Mesenchymal stem cell (in vitro differentiated cells and primary cell): ENCODE results near the gene SPEN.
A peak's percentile ranks its signal among the peaks of the same experiment; 100 is the strongest.

ENCODE experiments used
- DNase-seq: peaks from one replicate; pipeline ENCODE4 v3.0.0-alpha.2; 2013
- H2AFZ ChIP-seq: one replicate; pipeline ENCODE4 v1.6.1; 2013; ENCODE audit warnings: low read depth, mild to moderate bottlenecking, control low read depth, inconsistent platforms, low read length, moderate library complexity
- H2AK5ac ChIP-seq: 2 replicates; pipeline ENCODE4 v1.6.1; 2013; ENCODE audit warnings: low read length, moderate library complexity, mild to moderate bottlenecking, inconsistent platforms; ENCODE audit not compliant: severe bottlenecking
- H2BK120ac ChIP-seq: one replicate; pipeline ENCODE4 v1.6.1; 2013; ENCODE audit warnings: low read depth, mild to moderate bottlenecking, inconsistent platforms, low read length, moderate library complexity
- H2BK12ac ChIP-seq, 2 experiments: one replicate each; pipeline ENCODE4 v1.6.1; 2013; ENCODE audit warnings: inconsistent platforms in 2 of 2, low read length in 2 of 2, mild to moderate bottlenecking in 2 of 2, moderate library complexity in 2 of 2, control low read depth in 1 of 2
- H2BK15ac ChIP-seq: one replicate; pipeline ENCODE4 v1.6.1; 2013; ENCODE audit warnings: mild to moderate bottlenecking, low read depth, inconsistent platforms; ENCODE audit not compliant: poor library complexity, severe bottlenecking
- H2BK5ac ChIP-seq: 2 replicates; pipeline ENCODE4 v1.6.1; 2013; ENCODE audit warnings: low read depth, mild to moderate bottlenecking, low read length, control low read depth, inconsistent platforms; ENCODE audit not compliant: poor library complexity, severe bottlenecking
- H3K14ac ChIP-seq, 2 experiments: one replicate each; pipeline ENCODE4 v1.6.1; 2013; ENCODE audit warnings: inconsistent platforms in 2 of 2, low read length in 2 of 2, control low read depth in 1 of 2, mild to moderate bottlenecking in 1 of 2, moderate library complexity in 1 of 2
- H3K18ac ChIP-seq, 2 experiments: one replicate each; pipeline ENCODE4 v1.6.1; 2013; ENCODE audit warnings: inconsistent platforms in 2 of 2, low read length in 2 of 2, control low read depth in 1 of 2, low read depth in 1 of 2, mild to moderate bottlenecking in 1 of 2
- H3K23ac ChIP-seq, 2 experiments: one replicate each; pipeline ENCODE4 v1.6.1; 2013; ENCODE audit warnings: inconsistent platforms in 2 of 2, low read length in 2 of 2, mild to moderate bottlenecking in 2 of 2, moderate library complexity in 2 of 2, control low read depth in 1 of 2
- H3K27ac ChIP-seq: 2 replicates; pipeline ENCODE4 v1.5.1; 2013; ENCODE audit warnings: mild to moderate bottlenecking, moderate library complexity, low read length, control low read depth, inconsistent platforms; ENCODE audit not compliant: poor library complexity, severe bottlenecking
- H3K27me3 ChIP-seq, 2 experiments: 2 replicates each; pipeline versions ENCODE4 v1.6.1 to v1.7.0; 2013; ENCODE audit warnings: low read length in 2 of 2, mild to moderate bottlenecking in 2 of 2, moderate library complexity in 2 of 2, control low read depth in 1 of 2, inconsistent platforms in 1 of 2; ENCODE audit not compliant: control insufficient read depth in 1 of 2, insufficient read depth in 1 of 2
- H3K36me3 ChIP-seq, 2 experiments: 2 replicates each; pipeline versions ENCODE4 v1.6.1 to v1.7.0; 2013; ENCODE audit warnings: low read length in 2 of 2, control low read depth in 1 of 2, inconsistent platforms in 1 of 2, low read depth in 1 of 2, mild to moderate bottlenecking in 1 of 2; ENCODE audit not compliant: insufficient read depth in 2 of 2, control insufficient read depth in 1 of 2
- H3K4ac ChIP-seq, 2 experiments: one replicate each; pipeline ENCODE4 v1.6.1; 2013; ENCODE audit warnings: inconsistent platforms in 2 of 2, low read length in 2 of 2, mild to moderate bottlenecking in 2 of 2, moderate library complexity in 2 of 2, control low read depth in 1 of 2, low read depth in 1 of 2
- H3K4me1 ChIP-seq: 2 replicates; pipeline ENCODE4 v1.6.1; 2013; ENCODE audit warnings: low read depth, low read length, control low read depth; ENCODE audit not compliant: control insufficient read depth, insufficient read depth
- H3K4me2 ChIP-seq: 2 replicates; pipeline ENCODE4 v1.6.1; 2013; ENCODE audit warnings: low read length, mild to moderate bottlenecking, inconsistent platforms; ENCODE audit not compliant: poor library complexity, severe bottlenecking
- H3K4me3 ChIP-seq, 2 experiments: 2 replicates each; pipeline versions ENCODE4 v1.5.1 to v1.7.0; 2013; ENCODE audit warnings: low read length in 2 of 2, mild to moderate bottlenecking in 2 of 2, control low read depth in 1 of 2, low read depth in 1 of 2; ENCODE audit not compliant: insufficient read depth in 1 of 2
- H3K79me1 ChIP-seq: replicated peaks from 2 replicates; pipeline ENCODE4 v1.6.1; 2013; ENCODE audit warnings: mild to moderate bottlenecking, control low read depth, low read length, inconsistent platforms; ENCODE audit not compliant: poor library complexity, severe bottlenecking
- H3K9ac ChIP-seq: 2 replicates; pipeline ENCODE4 v1.7.0; 2013; ENCODE audit warnings: mild to moderate bottlenecking, low read length, moderate library complexity
- H3K9me3 ChIP-seq: 2 replicates; pipeline ENCODE4 v1.7.0; 2013; ENCODE audit warnings: mild to moderate bottlenecking, low read length; ENCODE audit not compliant: control insufficient read depth
- H4K8ac ChIP-seq: one replicate; pipeline ENCODE4 v1.6.1; 2013; ENCODE audit warnings: inconsistent platforms, mild to moderate bottlenecking, low read length, moderate library complexity
- H4K91ac ChIP-seq: one replicate; pipeline ENCODE4 v1.6.1; 2013; ENCODE audit warnings: mild to moderate bottlenecking, low read length, inconsistent platforms
- WGBS: methylation state at CpG from one replicate; pipeline ENCODE4 v1.1.7; 2013; ENCODE audit warnings: mixed read lengths; 5-methylcytosine and 5-hydroxymethylcytosine counted together

The SPEN gene

DNA sequence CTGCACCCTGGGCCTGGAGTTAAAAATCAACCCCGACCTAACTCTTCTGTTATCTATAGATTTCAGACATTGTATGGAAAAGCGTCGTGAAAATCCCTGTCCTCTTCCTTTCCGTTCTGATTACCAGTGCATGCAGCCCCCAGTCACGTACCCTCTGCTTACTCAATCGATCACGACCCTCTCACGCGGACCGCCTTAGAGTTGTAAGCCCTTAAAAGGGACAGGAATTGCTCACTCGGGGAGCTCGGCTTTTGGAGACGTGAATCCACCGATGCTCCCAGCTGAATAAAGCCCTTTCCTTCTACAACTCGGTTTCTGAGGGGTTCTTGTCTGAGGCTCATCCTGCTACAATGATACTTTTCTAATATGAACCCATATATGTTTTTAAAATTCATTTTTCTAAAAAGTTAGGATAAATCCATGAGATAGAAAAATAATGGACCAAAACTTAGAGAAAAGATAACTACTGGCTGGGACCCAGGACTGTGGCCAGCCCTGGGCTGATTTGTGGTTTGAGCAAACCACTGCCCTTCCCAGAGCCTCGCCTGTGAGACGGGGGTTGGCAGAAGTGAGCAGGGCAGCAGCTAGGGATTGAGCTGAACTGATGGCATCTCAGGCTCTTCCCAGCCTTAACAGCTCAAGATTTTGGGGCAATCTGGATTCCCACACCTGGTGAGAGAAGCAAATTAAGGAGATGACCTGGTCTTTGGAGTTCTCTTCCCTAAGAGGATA, 45.1 kb upstream of the SPEN start:
- Histone ChIP-seq H3K4me2 (no peak overlapping the region), H3K9ac (no peak overlapping the region), H3K36me3 (no peaks in the 10 kb centered on the region), H2BK5ac (no peak overlapping the region), H4K8ac (no peak overlapping the region), H2AK5ac (no peak overlapping the region), H3K27me3 (no peaks in the 10 kb centered on the region), H3K18ac (no peak overlapping the region), H3K14ac (no peak overlapping the region), H3K27ac (no peak overlapping the region), H3K4me3 (no peak overlapping the region), H2BK120ac (no peak overlapping the region), H2BK12ac (no peak overlapping the region), H3K4me1 (peaks cover 27% of the 10 kb centered on the region), H2AFZ (no peak overlapping the region), H3K23ac (no peak overlapping the region), H3K4ac (no peak overlapping the region), H2BK15ac (no peak overlapping the region), H4K91ac (no peak overlapping the region), H3K79me1 (no peaks in the 10 kb centered on the region), H3K9me3 (no peaks in the 10 kb centered on the region)
- 84% methylated on average over 16 of the region's 17 CpGs for WGBS
- no peak for DNase-seq

DNA sequence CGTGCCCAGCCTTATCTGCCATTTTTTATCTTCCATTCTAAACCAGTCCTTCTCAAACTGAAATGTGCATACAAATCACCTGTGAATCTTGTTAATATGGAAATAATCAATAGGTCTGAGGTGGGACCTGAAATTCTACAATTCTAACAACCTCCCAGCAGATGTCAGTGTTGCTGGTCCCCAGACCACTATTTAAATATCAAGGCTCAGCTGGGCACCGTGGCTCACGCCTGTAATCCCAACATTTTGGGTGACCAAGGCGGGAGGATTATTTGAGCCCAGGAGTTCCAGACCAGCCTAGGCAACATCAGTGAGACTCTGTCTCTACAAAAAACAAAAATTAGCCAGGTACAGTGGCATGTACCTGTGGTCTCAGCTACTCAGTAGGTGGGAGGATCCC, 44.1 kb upstream of the SPEN start:
- H3K79me1 ChIP-seq: no peaks in the 10 kb centered on the region
- DNase-seq: peak; percentile 44
- no peak overlapping the region for H2BK15ac ChIP-seq
- no peak overlapping the region for H3K18ac ChIP-seq
- no peak overlapping the region for H3K14ac ChIP-seq
- H2BK12ac ChIP-seq: no peak overlapping the region
- peaks cover 24% of the 10 kb centered on the region for H3K4me1 ChIP-seq
- no peak overlapping the region for H3K4me2 ChIP-seq
- no peak overlapping the region for H2AFZ ChIP-seq
- no peak overlapping the region for H3K23ac ChIP-seq
- H2BK120ac ChIP-seq: no peak overlapping the region
- no peak overlapping the region for H3K4ac ChIP-seq
- WGBS: 69% methylated on average over 3 of the region's 4 CpGs
- no peak overlapping the region for H3K9ac ChIP-seq
- H3K9me3 ChIP-seq: no peaks in the 10 kb centered on the region
- H3K4me3 ChIP-seq: no peak overlapping the region
- no peak overlapping the region for H4K8ac ChIP-seq
- H2BK5ac ChIP-seq: no peak overlapping the region
- no peaks in the 10 kb centered on the region for H3K27me3 ChIP-seq
- H2AK5ac ChIP-seq: peak overlapping the region; percentile 84
- H3K36me3 ChIP-seq: no peaks in the 10 kb centered on the region
- H3K27ac ChIP-seq: no peak overlapping the region
- no peak overlapping the region for H4K91ac ChIP-seq

DNA sequence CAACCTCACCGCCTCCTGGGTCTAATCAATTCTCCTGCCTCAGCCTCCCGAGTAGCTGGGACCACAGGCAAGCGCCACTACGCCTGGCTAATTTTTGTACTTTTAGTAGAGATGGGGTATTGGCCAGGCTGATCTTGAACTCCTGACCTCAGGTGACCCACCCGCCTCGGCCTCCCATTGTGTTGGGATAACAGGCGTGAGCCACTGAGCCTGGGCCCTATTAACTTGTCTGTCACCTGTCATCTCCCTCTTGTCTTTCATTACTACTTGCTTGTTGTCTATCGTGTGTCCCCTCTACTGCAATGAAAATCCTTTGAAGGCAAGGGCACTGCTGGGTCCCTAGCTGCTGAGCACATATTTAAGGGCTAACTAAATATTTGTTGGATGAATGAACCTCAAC, 43.4 kb upstream of the SPEN start:
- no peaks in the 10 kb centered on the region for H3K9me3 ChIP-seq
- H3K14ac ChIP-seq: no peak overlapping the region
- no peak overlapping the region for H2BK5ac ChIP-seq
- no peaks in the 10 kb centered on the region for H3K79me1 ChIP-seq
- H2AK5ac ChIP-seq: no peak overlapping the region
- no peak for DNase-seq
- no peak overlapping the region for H3K4me3 ChIP-seq
- no peak overlapping the region for H4K91ac ChIP-seq
- no peak overlapping the region for H3K18ac ChIP-seq
- WGBS: 91% methylated on average over 7 of the region's 8 CpGs
- no peak overlapping the region for H2BK120ac ChIP-seq
- H3K27ac ChIP-seq: no peak overlapping the region
- H3K9ac ChIP-seq: no peak overlapping the region
- peaks cover 26% of the 10 kb centered on the region for H3K4me1 ChIP-seq
- H3K27me3 ChIP-seq: no peaks in the 10 kb centered on the region
- H4K8ac ChIP-seq: no peak overlapping the region
- H2BK15ac ChIP-seq: no peak overlapping the region
- no peak overlapping the region for H2BK12ac ChIP-seq
- no peak overlapping the region for H3K4me2 ChIP-seq
- no peak overlapping the region for H3K23ac ChIP-seq
- no peak overlapping the region for H2AFZ ChIP-seq
- H3K4ac ChIP-seq: no peak overlapping the region
- no peaks in the 10 kb centered on the region for H3K36me3 ChIP-seq

DNA sequence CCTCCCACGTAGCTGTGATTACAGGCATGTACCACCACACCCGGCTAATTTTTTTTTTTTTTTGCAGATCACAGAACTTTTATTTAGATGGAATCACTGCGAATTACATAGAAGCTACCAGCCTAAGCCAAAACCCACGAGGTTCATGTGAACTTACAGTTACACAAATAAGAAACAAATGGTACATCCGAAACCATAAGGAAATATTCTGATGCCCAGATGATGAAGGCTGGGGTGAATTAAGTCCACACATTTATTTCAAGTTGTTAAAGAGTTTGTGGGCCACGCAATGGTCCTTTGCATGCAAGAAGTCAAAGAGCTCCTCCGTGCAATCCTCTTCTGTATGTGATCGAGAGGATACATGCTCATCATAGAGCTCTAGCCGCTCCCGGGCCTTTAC, 40.4 kb upstream of the SPEN start:
- H3K36me3 ChIP-seq: no peaks in the 10 kb centered on the region
- peaks cover 6% of the 10 kb centered on the region for H3K4me1 ChIP-seq
- no peak overlapping the region for H4K91ac ChIP-seq
- H3K27ac ChIP-seq: no peak overlapping the region
- H3K79me1 ChIP-seq: no peaks in the 10 kb centered on the region
- no peaks in the 10 kb centered on the region for H3K9me3 ChIP-seq
- no peak overlapping the region for H3K9ac ChIP-seq
- no peak overlapping the region for H2AFZ ChIP-seq
- H3K14ac ChIP-seq: no peak overlapping the region
- H3K4me2 ChIP-seq: no peak overlapping the region
- H3K27me3 ChIP-seq: no peaks in the 10 kb centered on the region
- WGBS: over 99% methylated on average over 8 of the region's 10 CpGs
- H3K18ac ChIP-seq: no peak overlapping the region
- H3K4ac ChIP-seq: no peak overlapping the region
- no peak overlapping the region for H2BK12ac ChIP-seq
- no peak for DNase-seq
- H2BK5ac ChIP-seq: no peak overlapping the region
- H2BK120ac ChIP-seq: no peak overlapping the region
- no peak overlapping the region for H3K4me3 ChIP-seq
- no peak overlapping the region for H2AK5ac ChIP-seq
- H2BK15ac ChIP-seq: no peak overlapping the region
- no peak overlapping the region for H3K23ac ChIP-seq
- H4K8ac ChIP-seq: no peak overlapping the region
